Mucosa of descending colon (tissue), 3 donors: ENCODE results near the gene CEP128. TPM values are rescaled to one million over a fixed set of nuclear protein-coding genes. Genes with fewer than 3 reads are reported as not detected.

Experiments
- ATAC-seq: fragments of 200-7000 bp; cut with Tn5 transposase; one replicate; pipeline ENCODE4 v1.9.1; 2020; ENCODE audit warnings: mild to moderate bottlenecking, moderate library complexity
- DNase-seq, 3 donors: peaks; one replicate each; pipeline ENCODE4 v3.0.0-alpha.2; 2020
- H3K36me3 ChIP-seq: fragments of 200-600 bp; one replicate; pipeline ENCODE4 v1.8.0; 2021; ENCODE audit warnings: low read depth, mild to moderate bottlenecking
- H3K4me1 ChIP-seq: fragments of 200-600 bp; one replicate; pipeline ENCODE4 v1.8.0; 2021; ENCODE audit warnings: low read depth, mild to moderate bottlenecking
- H3K4me3 ChIP-seq: fragments of 200-600 bp; one replicate; pipeline ENCODE4 v1.8.0; 2021; ENCODE audit warnings: mild to moderate bottlenecking
- H3K9me3 ChIP-seq: fragments of 200-600 bp; one replicate; pipeline ENCODE4 v1.8.0; 2021; ENCODE audit warnings: mild to moderate bottlenecking
- intact Hi-C, 2 donors: fragments of 100-400 bp; cut with DNase I in 1 of 2; cut with micrococcal nuclease in 1 of 2; formaldehyde crosslinking; loops; one replicate each; pipeline versions ENCODE4 v1.11.0 to v1.11.1; 2022; cut with DNase I, micrococcal nuclease
- total RNA-seq, 3 donors: library from RNA; stranded (reverse); fragmentation: NEBNext Ultra II Directional in 2 of 3; extraction: Animal tissue kit (Norgen Biotek cat#: 25700) in 2 of 3; gene quantifications; one replicate each; pipeline versions ENCODE4 v1.2.1 to v1.2.4, GENCODE V29; 2021 to 2023
- TF ChIP-seq, protein P1 (sequence below): fragments of 200-600 bp; IDR thresholded peaks from one replicate; pipeline ENCODE4 v1.8.0; 2022; ENCODE audit warnings: antibody characterized with exemption, mild to moderate bottlenecking
- donor health status: DM: no; HTN: no; CAD: no; lungs with moderate emphysema.
- donor health status: DM: no; HTN: no; CAD: no.
- donor health status: DM: no; HTN: yes; CAD: no.

Gene CEP128
- total RNA-seq, 3 donors from 2014 or later, result 5.0 to 10.0 (median 9.3) TPM

DNA sequence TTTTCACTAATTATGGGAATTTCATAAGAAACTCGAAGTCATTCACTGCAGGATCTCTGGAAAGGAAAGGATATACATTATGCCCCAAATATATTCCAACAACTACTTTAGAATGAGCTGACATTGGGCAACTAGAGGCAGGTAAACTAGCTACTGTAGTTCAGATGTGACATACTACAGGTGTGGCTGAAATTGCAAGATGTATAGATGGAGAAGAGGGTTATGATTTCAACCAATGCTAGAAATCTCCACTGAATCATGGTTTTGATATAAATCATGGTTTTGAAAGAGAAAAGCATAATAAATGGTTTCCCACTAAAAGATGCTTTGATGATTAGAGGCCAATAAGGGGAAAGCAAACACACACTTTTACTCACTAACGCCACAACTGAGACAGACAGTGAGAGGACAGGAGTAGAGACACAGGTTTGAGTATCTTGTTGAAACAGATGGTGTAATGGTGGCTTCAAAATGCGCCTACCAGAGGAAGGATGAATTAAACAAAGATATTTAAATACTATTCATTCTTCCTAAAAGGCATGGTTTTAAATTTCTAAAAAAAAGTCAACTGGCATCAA, 434.2 kb downstream of the CEP128 start:
- TF ChIP-seq, protein P1, sequence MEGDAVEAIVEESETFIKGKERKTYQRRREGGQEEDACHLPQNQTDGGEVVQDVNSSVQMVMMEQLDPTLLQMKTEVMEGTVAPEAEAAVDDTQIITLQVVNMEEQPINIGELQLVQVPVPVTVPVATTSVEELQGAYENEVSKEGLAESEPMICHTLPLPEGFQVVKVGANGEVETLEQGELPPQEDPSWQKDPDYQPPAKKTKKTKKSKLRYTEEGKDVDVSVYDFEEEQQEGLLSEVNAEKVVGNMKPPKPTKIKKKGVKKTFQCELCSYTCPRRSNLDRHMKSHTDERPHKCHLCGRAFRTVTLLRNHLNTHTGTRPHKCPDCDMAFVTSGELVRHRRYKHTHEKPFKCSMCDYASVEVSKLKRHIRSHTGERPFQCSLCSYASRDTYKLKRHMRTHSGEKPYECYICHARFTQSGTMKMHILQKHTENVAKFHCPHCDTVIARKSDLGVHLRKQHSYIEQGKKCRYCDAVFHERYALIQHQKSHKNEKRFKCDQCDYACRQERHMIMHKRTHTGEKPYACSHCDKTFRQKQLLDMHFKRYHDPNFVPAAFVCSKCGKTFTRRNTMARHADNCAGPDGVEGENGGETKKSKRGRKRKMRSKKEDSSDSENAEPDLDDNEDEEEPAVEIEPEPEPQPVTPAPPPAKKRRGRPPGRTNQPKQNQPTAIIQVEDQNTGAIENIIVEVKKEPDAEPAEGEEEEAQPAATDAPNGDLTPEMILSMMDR, result no peak
- Histone ChIP-seq H3K9me3 (no peaks in the 10 kb centered on the region), H3K4me3 (no peak overlapping the region), H3K36me3 (no peaks in the 10 kb centered on the region), H3K4me1 (no peaks in the 10 kb centered on the region)
- ATAC-seq (no peak), DNase-seq (no peak)
- intact Hi-C loops, result no loop called here

GRCh38 chr14:80504781-80505180, 436.8 kb downstream of the CEP128 start:
- Histone ChIP-seq H3K36me3 (no peaks in the 10 kb centered on the region), H3K4me1 (no peaks in the 10 kb centered on the region), H3K9me3 (no peaks in the 10 kb centered on the region), H3K4me3 (no peak overlapping the region)
- TF ChIP-seq, protein P1, result no peak
- DNase-seq (no peak), ATAC-seq (no peak)
- intact Hi-C loops, result no loop called here

GRCh38 chr14:80498533-80498932, 443.0 kb downstream of the CEP128 start:
- TF ChIP-seq, protein P1, result no peak
- intact Hi-C loops, result no loop called here
- no peaks in the 10 kb centered on the region for H3K9me3 ChIP-seq
- no peaks in the 10 kb centered on the region for H3K36me3 ChIP-seq
- ATAC-seq (peak; percentile 79), DNase-seq (peak in 1 of 3 donors; percentile 2)
- no peaks in the 10 kb centered on the region for H3K4me1 ChIP-seq
- H3K4me3 ChIP-seq, result no peak overlapping the region

DNA sequence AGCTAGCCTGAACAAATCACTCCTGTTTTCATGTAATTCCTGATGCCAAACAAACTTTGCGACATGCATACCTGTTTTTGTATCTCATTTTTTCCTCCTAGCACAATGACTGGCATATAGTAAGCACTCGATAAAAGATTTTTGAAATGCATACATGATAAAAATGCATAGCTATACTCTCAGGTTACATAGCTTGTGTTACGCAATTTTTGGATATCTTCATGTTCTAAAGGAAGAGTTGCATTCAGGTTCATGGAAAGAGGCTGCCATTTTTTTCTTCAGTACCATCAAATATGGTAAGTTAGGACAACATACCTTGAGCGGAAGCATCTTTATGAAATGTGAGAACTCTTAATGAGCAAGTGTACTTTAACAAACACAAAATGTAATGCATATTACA, 445.4 kb downstream of the CEP128 start:
- Histone ChIP-seq H3K9me3 (no peaks in the 10 kb centered on the region), H3K36me3 (no peaks in the 10 kb centered on the region), H3K4me3 (no peak overlapping the region), H3K4me1 (no peaks in the 10 kb centered on the region)
- ATAC-seq, result no peak
- TF ChIP-seq, protein P1, result no peak
- no peak for DNase-seq
- intact Hi-C loops, result no loop called here

DNA sequence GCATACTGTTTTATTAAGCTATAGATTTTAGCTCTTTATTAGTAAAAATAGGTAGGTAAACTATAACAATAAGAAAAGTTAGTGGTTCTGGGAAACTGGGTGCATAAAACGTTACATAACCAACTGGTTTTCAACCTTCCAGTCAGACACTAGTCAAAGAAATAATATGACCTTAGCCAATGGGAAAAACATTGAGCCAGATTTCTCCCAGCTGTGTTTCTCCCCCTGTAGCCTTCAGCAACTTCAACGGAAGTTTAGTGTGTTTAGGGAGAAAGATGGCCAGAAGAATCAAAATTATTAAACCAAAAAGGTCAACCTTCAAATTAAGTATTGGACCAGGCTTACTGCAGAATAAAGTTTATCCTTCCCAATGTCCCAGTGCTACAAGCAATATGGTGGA, 446.8 kb downstream of the CEP128 start:
- H3K36me3 ChIP-seq, result no peaks in the 10 kb centered on the region
- intact Hi-C loops, result no loop called here
- DNase-seq, result no peak
- no peak overlapping the region for H3K4me3 ChIP-seq
- ATAC-seq, result no peak
- H3K4me1 ChIP-seq, result no peaks in the 10 kb centered on the region
- no peaks in the 10 kb centered on the region for H3K9me3 ChIP-seq
- TF ChIP-seq, protein P1, result no peak

DNA sequence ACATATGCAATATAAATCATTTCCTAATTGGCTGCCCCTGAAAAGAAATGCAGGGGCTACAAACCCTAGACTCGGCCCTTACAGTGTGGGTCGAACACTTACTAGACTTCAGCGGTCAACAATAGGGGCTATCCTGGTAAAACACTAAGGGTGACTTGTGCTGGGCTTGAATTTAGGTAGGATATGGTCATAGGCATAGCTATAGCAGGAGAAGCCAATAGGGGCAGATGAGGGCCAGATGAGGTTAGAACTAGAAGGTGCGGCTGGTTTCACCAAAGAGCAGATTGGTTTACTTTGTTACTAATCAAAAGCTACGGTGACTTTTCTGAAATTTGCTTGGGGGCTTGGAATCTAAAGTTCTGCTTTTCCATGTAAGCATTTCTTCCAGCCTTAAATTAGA, 447.9 kb downstream of the CEP128 start:
- Histone ChIP-seq H3K9me3 (no peaks in the 10 kb centered on the region), H3K36me3 (no peaks in the 10 kb centered on the region), H3K4me3 (no peak overlapping the region), H3K4me1 (no peaks in the 10 kb centered on the region)
- DNase-seq (no peak), ATAC-seq (no peak)
- intact Hi-C loops, result no loop called here
- TF ChIP-seq, protein P1, result no peak
